A549 (cell line): ENCODE results near the gene PSD. TPM values are rescaled to one million over a fixed set of nuclear protein-coding genes. Genes with fewer than 3 reads are reported as not detected.
A peak's percentile ranks its signal among the peaks of the same experiment; 100 is the strongest.

Experiments
- ATAC-seq, 2 experiments: fragments of 200-7000 bp in 1 of 2; fragments of >200 bp in 1 of 2; cut with Nextera tagmentation in 1 of 2; cut with Tn5 transposase in 1 of 2; 3 replicates each; pipeline versions ENCODE4 v1.8.0 to v1.9.1; 2018 to 2020; ENCODE audit warnings: mild to moderate bottlenecking in 1 of 2, moderate library complexity in 1 of 2
- CTCF ChIA-PET: fragments of 300-600 bp; sonication (Branson Sonifier 250); formaldehyde crosslinking; extraction: SDS; loops from one replicate; lab custom pipeline; 2021; ENCODE audit warnings: antibody characterized with exemption, inconsistent platforms; lab: Yijun Ruan, JAX
- POLR2A ChIA-PET: fragments of 350-600 bp; formaldehyde crosslinking; extraction: SDS; loops from one replicate; lab custom pipeline; 2021; ENCODE audit warnings: antibody characterized with exemption, inconsistent platforms; lab: Yijun Ruan, JAX
- DNase-seq, 2 experiments: peaks; one replicate each; pipeline versions ENCODE4 v3.0.0 to v3.0.0-alpha.2; 2011 to 2016; ENCODE audit warnings: low read depth in 1 of 2, low spot score in 1 of 2
- FAIRE-seq: peaks from 2 replicates; lab custom pipeline; 2011; peaks lifted over from hg19 to GRCh38; lab: Jason Lieb, UNC
- H3K27ac ChIP-seq, 2 experiments: fragments of >200 bp; sonication (Bioruptor Twin); formaldehyde crosslinking; 3 replicates each; pipeline ENCODE4 v1.5.1; 2016 to 2017
- H3K4me1 ChIP-seq: fragments of >200 bp; sonication (Bioruptor Twin); formaldehyde crosslinking; 3 replicates; pipeline ENCODE4 v1.6.1; 2016
- H3K4me2 ChIP-seq: fragments of >200 bp; sonication (Bioruptor Twin); formaldehyde crosslinking; 3 replicates; pipeline ENCODE4 v1.6.1; 2016
- H3K4me3 ChIP-seq: fragments of >200 bp; sonication (Bioruptor Twin); formaldehyde crosslinking; 3 replicates; pipeline ENCODE4 v1.5.1; 2016
- H3K9me3 ChIP-seq: fragments of >200 bp; sonication (Bioruptor Twin); formaldehyde crosslinking; 3 replicates; pipeline ENCODE4 v1.6.1; 2016
- BCL3 ChIP-seq: fragments of >200 bp; sonication (Bioruptor Twin); formaldehyde crosslinking; IDR thresholded peaks from 3 replicates; pipeline ENCODE4 v1.6.1; 2016
- CEBPB ChIP-seq, 2 experiments: fragments of >200 bp in 1 of 2; sonication (Bioruptor Twin) in 1 of 2; formaldehyde crosslinking in 1 of 2; IDR thresholded peaks; 2 replicates each; pipeline ENCODE4 v1.6.1; 2012 to 2016
- CTCF ChIP-seq: fragments of >200 bp; sonication (Bioruptor Twin); formaldehyde crosslinking; IDR thresholded peaks from 3 replicates; pipeline ENCODE4 v1.5.1; 2016
- FOSL2 ChIP-seq, 2 experiments: fragments of 450-650 bp in 1 of 2; fragments of >200 bp in 1 of 2; sonication (Bioruptor Twin) in 1 of 2; formaldehyde crosslinking; IDR thresholded peaks; 2 replicates each; pipeline versions ENCODE4 v1.5.0 to v1.6.1; 2016 to 2020; ENCODE audit warnings: mild to moderate bottlenecking in 1 of 2, moderate library complexity in 1 of 2
- GATA3 ChIP-seq: IDR thresholded peaks from 2 replicates; pipeline ENCODE4 v1.6.1; 2012; ENCODE audit warnings: borderline replicate concordance
- HOXB13 ChIP-seq: fragments of 250-450 bp; sonication (Bioruptor Pico); IDR thresholded peaks from 2 replicates; pipeline ENCODE4 v1.5.0; 2020; ENCODE audit warnings: low read depth, mild to moderate bottlenecking, moderate library complexity
- JUN ChIP-seq, 2 experiments: fragments of >200 bp; sonication (Bioruptor Twin); formaldehyde crosslinking; IDR thresholded peaks; 2 replicates in 1 of 2; 3 replicates in 1 of 2; pipeline ENCODE4 v1.6.1; 2016 to 2017
- MAX ChIP-seq: IDR thresholded peaks from 2 replicates; pipeline ENCODE4 v1.6.1; 2012
- MAZ ChIP-seq: fragments of 150-350 bp; IDR thresholded peaks from 2 replicates; pipeline ENCODE4 v1.6.1; 2014; ENCODE audit warnings: antibody characterized with exemption, low read depth, low read length, borderline replicate concordance
- MYC ChIP-seq: IDR thresholded peaks from 2 replicates; pipeline ENCODE4 v1.6.1; 2012; ENCODE audit warnings: mild to moderate bottlenecking, inconsistent platforms, low read length, improper control_type of control experiment, borderline replicate concordance
- PHF8 ChIP-seq: fragments of 200-600 bp; sonication (generic); IDR thresholded peaks from 2 replicates; pipeline ENCODE4 v1.6.1; 2016; ENCODE audit warnings: low read depth, mild to moderate bottlenecking, antibody characterized with exemption, moderate library complexity, borderline replicate concordance
- RCOR1 ChIP-seq: fragments of 150-350 bp; IDR thresholded peaks from 2 replicates; pipeline ENCODE4 v1.6.1; 2014; ENCODE audit warnings: antibody characterized with exemption, low read length, low read depth
- TFCP2L1 ChIP-seq: fragments of 250-450 bp; sonication (Bioruptor Pico); IDR thresholded peaks from 2 replicates; pipeline ENCODE4 v1.5.0; 2021; ENCODE audit warnings: mild to moderate bottlenecking
- ZFP36 ChIP-seq: fragments of 450-650 bp; IDR thresholded peaks from 2 replicates; pipeline ENCODE4 v1.6.1; 2014; ENCODE audit warnings: borderline replicate concordance; ENCODE audit not compliant: partially characterized antibody
- WGBS: methylation state at CpG from one replicate; pipeline ENCODE4 v1.1.6; 2017; ENCODE audit errors: missing lambda C conversion rate; 5-methylcytosine and 5-hydroxymethylcytosine counted together
- polyA plus RNA-seq, 4 experiments: library from polyadenylated mRNA; depleted of rRNA in 3 of 4; stranded (reverse); fragments of >200 nt; fragmentation: RNase III in 1 of 4; extraction: RNeasy Plus Mini Kit Qiagen cat#74134 plus additional on column Dnase treatment in 1 of 4; gene quantifications; 2 replicates in 3 of 4; 3 replicates in 1 of 4; pipeline ENCODE4 v1.2.3, GENCODE V29; 2011 to 2017

PSD gene
- polyA plus RNA-seq, 2 of the 4 experiments (the other 2 are of a cell fraction), result 0.14 to 0.75 TPM

- 0% methylated on average over 27 of the region's 42 CpGs for WGBS
- peak; percentile 23 to 60 for ATAC-seq
- ChIA-PET POLR2A (interaction anchor here (0.6 to 2.0 kb wide), 9 partner anchors 9 to 188 kb away, joined by 3 to 6 read pairs (median 3); partner anchors contain the start of genes CUEDC2, FBXL15 and GBF1), CTCF (interaction anchor here (1.0 to 16.2 kb wide), 13 partner anchors 9 to 226 kb away, joined by 3 to 450 read pairs (median 14); partner anchors contain the start of genes CUEDC2, ELOVL3, FBXL15 and PITX3)
- Histone ChIP-seq H3K4me1 (peaks cover 27% of the 10 kb centered on the region; the same call in 2 of the 3 replicates), H3K4me2 (peak within 1 kb of the TSS; percentile 98), H3K27ac (peak within 1 kb of the TSS; percentile 68 to 91)
- DNase-seq, result peak; percentile 88 to 89
- FAIRE-seq, result no peak
- TF ChIP-seq HOXB13 (CRISPR knock-in tag), result no peak
- no peak for TF ChIP-seq BCL3
- TF ChIP-seq PHF8, result peak; percentile 25; the same call in 1 of the 2 replicates
- TF ChIP-seq JUN (IDR thresholded peaks at IDR 0.05), result peak in 1 of 2 experiments; percentile 59; a peak in 1 of 5 replicates
- TF ChIP-seq MAZ, result peak; percentile 100
- TF ChIP-seq TFCP2L1 (CRISPR knock-in tag), result peak; percentile 62; the same call in 1 of the 2 replicates
- no peak for TF ChIP-seq FOSL2 (IDR thresholded peaks at IDR 0.05)
- peak; percentile 66 for TF ChIP-seq FOSL2 (CRISPR knock-in tag; IDR thresholded peaks at IDR 0.05)
- TF ChIP-seq MYC, result peak; percentile 42; the same call in 1 of the 2 replicates
- TF ChIP-seq, all 56 proteins: peak for 6
- peak within 1 kb of the TSS; percentile 56 for H3K4me3 ChIP-seq
- no peaks in the 10 kb centered on the region for H3K9me3 ChIP-seq
Observed at GRCh38 chr10:102395400-102396316, 22.9 kb downstream of the PSD start, which contains the start of gene NFKB2. NFKB2 (plus strand) TSS chr10:102395705; CDS start chr10:102395960, 255 bp downstream.

GRCh38 chr10:102394801-102395399, 23.7 kb downstream of the PSD start:
- WGBS, result 0% methylated on average over 33 of the region's 35 CpGs
- FAIRE-seq (no peak), DNase-seq (peak in 1 of 2 experiments; percentile 63), ATAC-seq (peak; percentile 14 to 16)
- TF ChIP-seq GATA3 (no peak), ZFP36 (no peak), MAX (peak; percentile 7; the same call in 1 of the 2 replicates), CEBPB (IDR thresholded peaks at IDR 0.05) (no peak), RCOR1 (no peak), TFCP2L1 (CRISPR knock-in tag) (peak; percentile 59; the same call in 1 of the 2 replicates), PHF8 (no peak), CTCF (no peak)
- ChIA-PET POLR2A (interaction anchor here (0.6 to 2.0 kb wide), 8 partner anchors 10 to 189 kb away, joined by 3 to 10 read pairs (median 4); partner anchors contain the start of genes CUEDC2, FBXL15 and GBF1), CTCF (interaction anchor here (1.0 to 16.2 kb wide), 16 partner anchors 10 to 260 kb away, joined by 3 to 450 read pairs (median 13); partner anchors contain the start of genes CUEDC2, ELOVL3, FBXL15 and PITX3)
- Histone ChIP-seq H3K27ac (peak overlapping the region; percentile 68 to 91; a peak in 5 of 6 replicates), H3K4me3 (peak overlapping the region; percentile 56), H3K4me1 (peaks cover 26% of the 10 kb centered on the region; the same call in 2 of the 3 replicates), H3K4me2 (peak overlapping the region; percentile 98), H3K9me3 (no peaks in the 10 kb centered on the region)
